NCI-H69 (cell line): ENCODE results near the gene CARD10.
"Not testable (repeated sequence)": the region's sequence is repeated elsewhere in the genome, so short reads cannot be mapped to it uniquely, and the experiment has no call there.

Experiments
- DNase-seq: peaks from one replicate; lab custom pipeline; 2025; lab: John Stamatoyannopoulos, UW

The CARD10 gene

GRCh38 chr22:37527081-37527752 is 8.0 kb upstream of the CARD10 start:
- not testable (repeated sequence) for DNase-seq

- no peak for DNase-seq
Measured at GRCh38 chr22:37526376-37526775, 7.2 kb upstream of the CARD10 start.

DNA sequence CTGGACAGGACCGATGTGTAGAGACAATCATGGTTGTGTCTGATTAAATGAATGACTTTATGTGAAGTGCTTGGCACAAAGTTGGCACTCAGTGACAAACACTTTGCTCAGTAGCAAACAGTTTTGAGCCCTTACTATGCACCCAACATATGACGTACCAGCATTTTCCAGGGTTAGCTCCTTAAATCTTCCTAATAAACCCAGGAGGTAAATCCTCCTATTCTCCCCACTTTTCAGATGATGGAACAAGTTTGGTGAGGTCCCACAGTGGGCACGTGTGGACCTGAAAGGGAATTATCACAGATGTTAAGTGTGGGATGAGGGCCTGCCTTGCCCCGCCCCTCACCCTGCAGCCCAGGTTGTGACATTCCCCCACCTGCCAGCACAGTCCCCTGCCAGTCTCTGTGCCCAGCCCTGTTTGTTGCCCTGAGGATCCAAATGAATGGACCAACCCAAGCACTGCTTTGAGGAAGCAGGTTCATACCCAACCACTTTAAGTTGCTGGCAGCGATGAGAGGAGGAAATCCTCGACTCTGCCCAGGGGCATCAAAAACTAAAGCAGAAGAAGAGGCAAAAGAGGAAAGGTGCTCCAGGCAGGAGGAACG is 6.6 kb upstream of the CARD10 start:
- DNase-seq, result no peak

DNA sequence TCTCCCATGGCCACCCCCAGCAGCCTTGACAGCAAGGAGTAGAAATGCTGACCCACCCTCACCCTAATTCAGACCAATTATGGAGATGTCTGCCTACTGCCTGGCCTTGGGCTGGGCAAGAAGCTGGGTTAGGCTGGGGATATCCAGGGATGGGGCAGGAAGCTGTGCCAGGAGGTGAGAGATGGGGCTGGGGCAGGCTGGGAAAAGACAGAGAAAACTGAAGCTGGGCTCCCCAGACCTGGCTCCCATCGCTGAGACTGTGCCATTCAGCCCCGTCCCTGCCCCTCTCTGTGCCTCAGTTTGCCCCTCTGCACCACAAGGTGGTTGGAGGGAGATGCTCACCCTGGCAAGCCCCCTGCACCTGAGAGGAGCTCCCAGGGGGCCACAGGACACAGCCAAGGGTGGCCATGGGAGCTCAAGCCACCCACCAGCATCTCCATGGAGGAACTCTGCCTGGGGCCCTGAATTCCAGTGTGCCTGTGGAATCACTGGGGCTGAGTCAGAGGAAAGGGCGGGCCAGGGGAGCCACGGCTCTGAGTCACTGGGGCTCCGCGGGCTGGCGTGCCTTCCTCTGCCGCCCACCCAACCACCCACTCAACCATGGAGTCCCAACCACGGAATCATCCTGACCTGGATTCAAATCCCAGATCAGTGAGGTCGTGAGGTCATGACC is 6.0 kb upstream of the CARD10 start:
- no peak for DNase-seq

GRCh38 chr22:37522482-37522881 is 3.3 kb upstream of the CARD10 start:
- DNase-seq, result no peak

DNA sequence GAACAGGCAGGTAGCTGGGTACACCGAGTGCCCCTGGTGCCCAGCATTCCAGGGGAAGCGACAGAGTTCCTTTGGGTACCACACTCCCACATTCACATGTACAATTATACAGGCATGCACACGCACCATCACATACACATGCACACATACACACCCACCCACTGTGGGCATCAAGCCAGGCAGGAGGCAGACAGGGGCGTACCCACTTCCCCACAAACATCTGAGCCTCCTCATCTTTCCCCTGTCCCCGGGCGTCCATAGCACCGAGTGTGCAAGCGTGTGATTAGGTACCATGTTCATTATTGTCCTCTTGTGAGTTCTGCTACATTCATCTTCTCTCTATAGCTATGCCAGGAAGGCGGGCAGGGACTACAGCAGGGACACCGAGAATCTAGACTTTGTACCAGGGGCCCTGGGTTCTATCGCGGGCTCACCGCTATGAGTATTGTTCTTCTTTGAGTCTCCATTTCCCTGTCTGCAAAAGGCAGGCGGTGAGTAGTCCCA is 2.1 kb upstream of the CARD10 start:
- peak; percentile 31 for DNase-seq

- DNase-seq, result no peak
Measured at GRCh38 chr22:37520776-37521191, 1.6 kb upstream of the CARD10 start.

DNA sequence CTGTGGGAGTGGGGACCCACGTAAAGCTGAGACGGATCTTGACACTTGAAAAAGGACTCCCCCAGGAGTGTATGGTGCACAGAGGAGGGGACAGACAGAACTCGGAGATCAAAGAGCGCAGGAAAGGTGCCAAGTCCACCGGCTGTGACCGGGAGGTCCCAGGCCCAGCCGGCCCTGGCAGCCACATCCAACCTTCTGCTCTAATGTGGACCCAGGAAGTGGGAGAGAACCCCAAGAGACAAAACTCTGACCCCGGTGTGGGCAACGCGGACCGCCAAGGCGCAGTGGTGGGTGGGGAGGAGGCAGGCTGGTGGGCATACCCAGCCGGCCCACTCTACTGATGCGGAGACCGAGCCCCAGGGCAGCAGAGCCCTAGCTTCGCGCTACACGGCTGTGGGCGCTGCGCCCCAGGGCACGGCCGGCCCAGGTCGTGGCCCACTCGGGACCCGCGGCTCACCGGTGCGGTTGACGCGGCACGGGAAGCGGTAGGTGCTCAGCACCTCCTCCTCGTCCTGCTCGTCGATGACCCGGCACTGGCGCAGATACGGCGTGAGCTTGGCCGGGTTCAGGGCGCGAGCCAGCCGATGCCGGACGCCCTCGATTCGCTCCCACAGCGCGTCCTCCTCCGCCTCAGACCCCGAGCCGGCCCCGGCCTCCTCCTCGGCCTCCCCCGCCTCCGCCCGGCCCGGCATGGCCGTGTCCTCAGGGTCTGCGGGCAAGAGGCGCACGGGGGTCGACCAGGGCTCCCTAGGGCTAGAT is 527 bp downstream of the CARD10 start:
- peak; percentile 58 for DNase-seq

GRCh38 chr22:37517826-37518450 is 1.3 kb downstream of the CARD10 start:
- no peak for DNase-seq

- DNase-seq, result no peak
Measured at GRCh38 chr22:37516456-37516855, 2.8 kb downstream of the CARD10 start.

DNA sequence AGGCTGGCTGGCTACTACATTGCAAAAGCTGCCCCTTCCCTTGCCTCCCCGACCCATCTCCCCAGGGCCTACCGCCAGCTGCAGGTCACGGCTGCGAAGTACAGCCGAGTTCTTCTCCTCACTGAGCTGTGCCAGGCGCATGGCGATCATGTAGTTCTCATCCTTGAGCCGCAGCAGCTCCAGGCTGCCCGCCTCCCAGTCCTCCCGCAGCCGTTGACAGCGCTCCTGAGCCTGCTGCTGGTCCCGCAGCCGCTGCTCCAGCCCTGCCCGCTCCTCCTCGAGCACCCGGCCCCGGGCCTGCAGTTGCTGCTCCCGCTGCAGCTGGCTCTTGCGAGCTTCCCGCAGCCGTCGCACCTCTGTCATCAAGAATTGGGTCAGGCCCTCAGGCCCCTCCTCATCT is 3.3 kb downstream of the CARD10 start:
- DNase-seq, result no peak

- peak; percentile 88 for DNase-seq
Measured at GRCh38 chr22:37514526-37515051, 4.6 kb downstream of the CARD10 start.

GRCh38 chr22:37511395-37512104 is 7.7 kb downstream of the CARD10 start:
- DNase-seq, result no peak

DNA sequence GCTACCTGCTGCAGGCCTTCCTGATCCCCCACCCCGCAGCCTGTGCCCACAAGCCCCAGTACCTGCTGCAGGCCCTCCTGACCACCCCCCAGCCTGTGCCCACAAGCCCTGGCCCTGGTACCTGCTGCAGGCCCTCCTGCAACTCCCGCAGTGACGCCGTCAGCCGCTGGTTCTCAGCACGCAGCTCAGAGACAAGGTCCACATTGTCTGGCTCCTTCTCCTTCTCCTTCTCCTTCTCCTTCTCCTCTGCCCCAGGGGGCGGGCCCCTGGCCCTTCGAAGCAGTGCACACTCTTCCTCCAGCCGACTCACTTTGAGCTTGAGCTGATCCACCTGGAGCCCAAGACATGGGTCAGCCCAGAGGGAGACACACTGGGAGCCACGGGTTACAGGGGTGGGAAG is 9.1 kb downstream of the CARD10 start:
- no peak for DNase-seq

DNA sequence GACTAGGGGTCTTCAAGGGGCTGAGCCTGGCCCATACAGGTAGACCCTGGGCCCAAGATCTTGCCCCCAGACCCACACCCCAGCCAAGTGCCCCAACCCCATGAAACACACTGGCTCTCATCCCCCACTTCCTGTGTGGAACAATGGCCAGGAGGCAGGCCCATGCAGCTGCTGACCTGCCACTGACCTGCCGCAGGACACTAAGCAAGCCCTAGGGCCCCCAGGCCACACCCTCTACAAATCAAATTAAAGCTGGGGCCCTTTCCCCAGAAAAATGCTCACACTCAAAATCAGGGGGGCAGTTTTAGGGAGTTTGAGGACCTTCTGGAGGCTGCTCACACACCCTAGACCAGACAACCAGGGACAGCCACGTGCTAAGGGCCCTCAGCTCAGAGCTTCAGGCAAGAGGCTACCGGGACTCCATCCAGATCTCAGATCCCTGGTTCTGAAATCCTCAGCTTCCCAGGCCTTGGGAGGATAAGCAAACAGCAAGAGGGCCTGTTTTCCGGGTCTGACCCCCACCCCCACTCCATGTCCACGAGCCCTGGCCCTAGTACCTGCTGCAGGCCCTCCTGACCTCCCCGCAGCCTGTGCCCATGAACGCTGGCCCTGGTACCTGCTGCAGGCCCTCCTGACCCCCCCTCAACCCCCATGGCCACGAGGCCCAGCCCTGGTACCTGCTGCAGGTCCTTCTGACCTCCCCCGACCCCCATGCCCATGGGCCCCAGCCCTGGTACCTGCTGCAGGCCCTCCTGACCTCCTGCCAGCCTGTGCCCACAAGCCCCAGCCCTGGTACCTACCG is 10.0 kb downstream of the CARD10 start:
- DNase-seq, result no peak

DNA sequence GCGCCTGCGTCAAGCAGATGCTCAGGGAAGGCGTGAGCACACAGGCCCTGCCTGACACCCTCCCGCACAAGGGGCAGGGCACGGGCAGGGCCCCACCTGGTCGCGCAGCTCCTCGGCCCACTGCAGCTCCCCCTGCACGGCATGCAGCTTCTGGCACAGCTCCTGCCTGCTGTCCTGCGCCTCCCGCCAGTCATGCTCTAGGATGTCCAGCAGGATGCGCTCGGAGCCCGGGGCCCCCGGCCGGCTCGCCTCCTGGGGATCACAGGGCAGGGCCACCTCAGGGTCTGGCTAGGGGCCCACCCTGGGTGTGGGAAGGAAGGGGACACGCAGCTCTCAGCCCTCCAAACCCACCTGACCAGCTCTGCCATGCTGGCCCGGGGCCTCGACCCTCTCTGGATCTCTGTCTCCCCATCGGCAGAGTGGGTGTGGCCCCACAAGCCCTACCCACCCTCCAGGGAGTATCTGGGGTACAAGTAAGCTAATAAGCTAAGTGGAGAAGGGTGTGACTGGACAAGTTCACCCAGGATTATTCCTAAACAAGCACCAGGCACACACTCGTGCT is 10.7 kb downstream of the CARD10 start:
- no peak for DNase-seq

GRCh38 chr22:37507731-37508130 is 11.5 kb downstream of the CARD10 start:
- no peak for DNase-seq

- no peak for DNase-seq
Measured at GRCh38 chr22:37505989-37506388, 13.2 kb downstream of the CARD10 start.

GRCh38 chr22:37505565-37505964 is 13.7 kb downstream of the CARD10 start:
- no peak for DNase-seq

GRCh38 chr22:37504964-37505363 is 14.3 kb downstream of the CARD10 start:
- DNase-seq, result no peak
